DOHH2 (cell line): ENCODE measurements around the gene TEKTIP1.

Experiments used
- H3F3A ChIP-seq: fragments of 200-600 bp; sonication (generic), shearing (Covaris generic); 2 replicates; pipeline ENCODE4 v1.6.0; 2016; ENCODE audit warnings: antibody characterized with exemption, mild to moderate bottlenecking; ENCODE audit not compliant: control insufficient read depth, insufficient read depth
- H3K27ac ChIP-seq: fragments of 200-600 bp; sonication (generic); 2 replicates; pipeline ENCODE4 v1.5.1; 2014; ENCODE audit warnings: low read depth, mild to moderate bottlenecking, low read length, moderate library complexity
- H3K27me3 ChIP-seq: fragments of 200-600 bp; sonication (generic); 2 replicates; pipeline ENCODE4 v1.6.1; 2014; ENCODE audit warnings: mild to moderate bottlenecking, low read length, mixed read lengths; ENCODE audit not compliant: control insufficient read depth
- H3K36me3 ChIP-seq: fragments of 200-600 bp; sonication (generic); 2 replicates; pipeline ENCODE4 v1.6.1; 2014; ENCODE audit warnings: mild to moderate bottlenecking, low read length, moderate library complexity, mixed read lengths; ENCODE audit not compliant: control insufficient read depth
- H3K4me1 ChIP-seq: fragments of 200-600 bp; sonication (generic); 2 replicates; pipeline ENCODE4 v1.6.1; 2014; ENCODE audit warnings: mild to moderate bottlenecking, low read length, mixed read lengths; ENCODE audit not compliant: control insufficient read depth
- H3K4me2 ChIP-seq: fragments of 200-600 bp; sonication (generic); 2 replicates; pipeline ENCODE4 v1.6.0; 2014; ENCODE audit warnings: mild to moderate bottlenecking, low read length, moderate library complexity
- H3K4me3 ChIP-seq: fragments of 200-600 bp; sonication (generic); 2 replicates; pipeline ENCODE4 v1.5.1; 2014; ENCODE audit warnings: mild to moderate bottlenecking, low read length, mixed read lengths
- H3K79me2 ChIP-seq: fragments of 200-600 bp; sonication (generic); 2 replicates; pipeline ENCODE4 v1.6.1; 2014; ENCODE audit warnings: mild to moderate bottlenecking, low read length, mixed read lengths; ENCODE audit not compliant: control insufficient read depth
- H3K9me2 ChIP-seq: fragments of 200-600 bp; sonication (generic); replicated peaks from 2 replicates; pipeline ENCODE4 v1.6.1; 2014; ENCODE audit warnings: mild to moderate bottlenecking, low read length, mixed read lengths; ENCODE audit not compliant: control insufficient read depth
- H3K9me3 ChIP-seq: fragments of 200-600 bp; sonication (generic); 2 replicates; pipeline ENCODE4 v1.6.1; 2014; ENCODE audit warnings: antibody characterized with exemption, low read length, mixed read lengths; ENCODE audit not compliant: control insufficient read depth, insufficient read depth
- H4K20me1 ChIP-seq: fragments of 200-600 bp; sonication (generic); 2 replicates; pipeline ENCODE4 v1.6.0; 2014; ENCODE audit warnings: low read depth, mild to moderate bottlenecking, antibody characterized with exemption, low read length, moderate library complexity; ENCODE audit not compliant: control insufficient read depth, insufficient read depth
- CTCF ChIP-seq: fragments of 200-600 bp; sonication (generic); IDR thresholded peaks from one replicate; pipeline ENCODE4 v1.5.1; 2014; ENCODE audit warnings: antibody characterized with exemption, mild to moderate bottlenecking, low read depth, low read length; ENCODE audit not compliant: poor library complexity, severe bottlenecking
- EZH2phosphoT487 ChIP-seq: fragments of 200-600 bp; sonication (generic); IDR thresholded peaks from 2 replicates; pipeline ENCODE4 v1.6.1; 2017; ENCODE audit warnings: borderline replicate concordance, mild to moderate bottlenecking, antibody characterized with exemption, low read length, moderate library complexity, mixed read lengths

Gene TEKTIP1

GRCh38 chr19:3573162-3573857, 34.3 kb downstream of the TEKTIP1 start:
- H3K36me3 ChIP-seq = peaks cover 16% of the 10 kb centered on the region
- no peak for TF ChIP-seq EZH2phosphoT487
- no peak for TF ChIP-seq CTCF

GRCh38 chr19:3573858-3574637, 35.1 kb downstream of the TEKTIP1 start:
- H3K9me2 ChIP-seq = no peaks in the 10 kb centered on the region
- TF ChIP-seq EZH2phosphoT487 (no peak), CTCF (no peak)
- peaks cover 6% of the 10 kb centered on the region for H3K79me2 ChIP-seq
- H3K4me1 ChIP-seq = peaks cover 10% of the 10 kb centered on the region
- no peak overlapping the region for H3K27ac ChIP-seq
- no peaks in the 10 kb centered on the region for H3K27me3 ChIP-seq
- peak overlapping the region; percentile 93 for H3K4me3 ChIP-seq
- no peaks in the 10 kb centered on the region; the same call in 1 of the 2 replicates for H3F3A ChIP-seq
- H3K9me3 ChIP-seq = no peaks in the 10 kb centered on the region
- H4K20me1 ChIP-seq = no peaks in the 10 kb centered on the region; the same call in 1 of the 2 replicates
- peaks cover 16% of the 10 kb centered on the region for H3K36me3 ChIP-seq
- H3K4me2 ChIP-seq = peak overlapping the region; percentile 92

More at GRCh38 chr19:3573162-3573857, 34.3 kb downstream of the TEKTIP1 start:
- H3K4me2 ChIP-seq = peak overlapping the region; percentile 92
- H3K4me3 ChIP-seq = peak overlapping the region; percentile 93
- no peaks in the 10 kb centered on the region for H3K9me2 ChIP-seq
- H3K9me3 ChIP-seq = no peaks in the 10 kb centered on the region
- no peaks in the 10 kb centered on the region for H3K27me3 ChIP-seq
- peak overlapping the region; percentile 46 for H3K27ac ChIP-seq
- peaks cover 6% of the 10 kb centered on the region for H3K79me2 ChIP-seq
- H4K20me1 ChIP-seq = no peaks in the 10 kb centered on the region; the same call in 1 of the 2 replicates
- no peaks in the 10 kb centered on the region; the same call in 1 of the 2 replicates for H3F3A ChIP-seq
- H3K4me1 ChIP-seq = peaks cover 10% of the 10 kb centered on the region

DNA sequence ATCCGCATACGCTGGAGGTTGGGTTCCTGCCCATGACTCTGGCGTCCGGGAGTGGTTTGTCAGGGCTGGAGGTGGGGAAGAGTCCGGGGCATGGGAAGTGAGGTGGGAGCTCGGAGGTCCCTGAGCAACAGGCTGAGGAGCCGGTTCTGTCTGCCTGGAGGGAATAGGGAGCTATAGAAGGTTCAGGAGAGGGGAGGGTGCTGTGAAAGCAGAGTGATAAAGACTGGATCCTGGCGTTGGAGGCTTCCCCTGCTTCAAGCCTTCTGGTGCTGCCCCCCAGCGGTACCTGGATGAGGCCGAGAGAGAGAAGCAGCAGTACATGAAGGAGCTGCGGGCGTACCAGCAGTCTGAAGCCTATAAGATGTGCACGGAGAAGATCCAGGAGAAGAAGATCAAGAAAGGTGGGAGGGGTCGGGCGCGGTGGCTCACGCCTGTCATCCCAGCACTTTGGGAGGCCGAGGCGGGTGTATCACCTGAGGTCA, 36.3 kb downstream of the TEKTIP1 start:
- no peak for TF ChIP-seq CTCF
- TF ChIP-seq EZH2phosphoT487 = no peak
- H3K27ac ChIP-seq = no peak overlapping the region
- peaks cover 6% of the 10 kb centered on the region for H3K79me2 ChIP-seq
- H3K4me1 ChIP-seq = peaks cover 10% of the 10 kb centered on the region
- H3F3A ChIP-seq = no peaks in the 10 kb centered on the region; the same call in 1 of the 2 replicates
- no peaks in the 10 kb centered on the region for H3K9me3 ChIP-seq
- no peak overlapping the region for H3K4me3 ChIP-seq
- H3K27me3 ChIP-seq = no peaks in the 10 kb centered on the region
- no peaks in the 10 kb centered on the region; the same call in 1 of the 2 replicates for H4K20me1 ChIP-seq
- H3K4me2 ChIP-seq = no peak overlapping the region
- H3K9me2 ChIP-seq = no peaks in the 10 kb centered on the region
- H3K36me3 ChIP-seq = peaks cover 16% of the 10 kb centered on the region
